ENCODE results near the gene AKR1B1.

GRCh38 chr7:134442441-134443220, 16.3 kb downstream of the AKR1B1 start:
- TF ChIP-seq, protein P1, sequence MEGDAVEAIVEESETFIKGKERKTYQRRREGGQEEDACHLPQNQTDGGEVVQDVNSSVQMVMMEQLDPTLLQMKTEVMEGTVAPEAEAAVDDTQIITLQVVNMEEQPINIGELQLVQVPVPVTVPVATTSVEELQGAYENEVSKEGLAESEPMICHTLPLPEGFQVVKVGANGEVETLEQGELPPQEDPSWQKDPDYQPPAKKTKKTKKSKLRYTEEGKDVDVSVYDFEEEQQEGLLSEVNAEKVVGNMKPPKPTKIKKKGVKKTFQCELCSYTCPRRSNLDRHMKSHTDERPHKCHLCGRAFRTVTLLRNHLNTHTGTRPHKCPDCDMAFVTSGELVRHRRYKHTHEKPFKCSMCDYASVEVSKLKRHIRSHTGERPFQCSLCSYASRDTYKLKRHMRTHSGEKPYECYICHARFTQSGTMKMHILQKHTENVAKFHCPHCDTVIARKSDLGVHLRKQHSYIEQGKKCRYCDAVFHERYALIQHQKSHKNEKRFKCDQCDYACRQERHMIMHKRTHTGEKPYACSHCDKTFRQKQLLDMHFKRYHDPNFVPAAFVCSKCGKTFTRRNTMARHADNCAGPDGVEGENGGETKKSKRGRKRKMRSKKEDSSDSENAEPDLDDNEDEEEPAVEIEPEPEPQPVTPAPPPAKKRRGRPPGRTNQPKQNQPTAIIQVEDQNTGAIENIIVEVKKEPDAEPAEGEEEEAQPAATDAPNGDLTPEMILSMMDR (IDR thresholded peaks at IDR 0.05): no peak
- no peak for TF ChIP-seq POLR2A (IDR thresholded peaks at IDR 0.05)

Measured in esophagus squamous epithelium (tissue), 4 donors.